Activated CD8-positive, alpha-beta memory T cell treated with anti-CD3 and anti-CD28 coated beads, Interleukin-2, amount 10 ng/mL, durations not matched to agents 7 days and 5 days (primary cell): ENCODE results near the gene HDDC2. TPM values are rescaled to one million over a fixed set of nuclear protein-coding genes. Genes with fewer than 3 reads are reported as not detected.
A peak's percentile ranks its signal among the peaks of the same experiment; 100 is the strongest.

Experiments used
- ATAC-seq: fragments of 150-1000 bp; cut with Tn5 transposase; one replicate; pipeline ENCODE4 v1.10.0; 2021; ENCODE audit warnings: moderate library complexity
- CTCF ChIA-PET: fragments of 350-600 bp; sonication (Branson Sonifier 250); formaldehyde crosslinking; loops from one replicate; lab custom pipeline; 2021; ENCODE audit warnings: antibody characterized with exemption; lab: Charles Lee
- DNase-seq: peaks from one replicate; pipeline ENCODE4 v3.0.0-alpha.2; 2020
- H3K27ac Mint-ChIP-seq: one replicate; pipeline ENCODE4 v1.8.0; 2021; ENCODE audit warnings: mild to moderate bottlenecking, mixed read lengths
- H3K27me3 Mint-ChIP-seq: one replicate; pipeline ENCODE4 v1.8.0; 2021; ENCODE audit warnings: mixed read lengths
- H3K36me3 Mint-ChIP-seq: one replicate; pipeline ENCODE4 v1.8.0; 2021; ENCODE audit warnings: mild to moderate bottlenecking, mixed read lengths
- H3K4me1 Mint-ChIP-seq: one replicate; pipeline ENCODE4 v1.8.0; 2021; ENCODE audit warnings: mixed read lengths
- H3K4me3 Mint-ChIP-seq: one replicate; pipeline ENCODE4 v1.8.0; 2021; ENCODE audit warnings: mild to moderate bottlenecking, moderate library complexity, mixed read lengths
- H3K9me3 Mint-ChIP-seq: one replicate; pipeline ENCODE4 v1.8.0; 2022; ENCODE audit warnings: low read depth, mixed read lengths
- total RNA-seq, 2 experiments: library from RNA; stranded (reverse); gene quantifications; one replicate each; pipeline ENCODE4 v1.2.3, GENCODE V29; 2021

HDDC2 gene
- total RNA-seq, 2 experiments from 2014 or later = 57.8 to 61.7 TPM

DNA sequence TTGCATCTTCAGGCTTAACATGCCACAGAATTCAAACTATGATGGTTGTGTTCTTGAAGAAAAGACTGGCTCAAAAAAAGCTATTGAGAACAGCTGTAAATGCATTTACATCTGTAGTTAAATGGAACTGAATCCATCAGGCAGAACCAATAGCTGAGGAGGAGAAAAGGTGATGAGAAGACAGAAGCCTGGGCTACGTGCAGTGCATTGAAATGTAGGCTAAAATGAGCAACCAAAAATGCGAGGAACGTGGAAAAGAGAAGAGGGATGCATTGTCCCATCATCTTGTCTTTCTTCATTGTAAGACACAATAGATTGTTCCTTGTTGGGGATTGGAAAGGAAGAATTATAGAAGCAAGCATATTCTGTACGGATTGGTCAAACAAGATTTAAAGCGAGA is 13.8 kb upstream of the HDDC2 start:
- ATAC-seq (no peak), DNase-seq (no peak)
- CTCF ChIA-PET = interaction anchor here (8.0 kb wide), 1 partner anchor 440 kb away, joined by 130 read pairs; the partner anchor contains the start of gene HEY2
- no peak overlapping the region for H3K4me3 Mint-ChIP-seq
- no peak overlapping the region for H3K27ac Mint-ChIP-seq
- H3K27me3 Mint-ChIP-seq = peaks cover 21% of the 10 kb centered on the region
- H3K4me1 Mint-ChIP-seq = no peaks in the 10 kb centered on the region
- no peaks in the 10 kb centered on the region for H3K36me3 Mint-ChIP-seq
- H3K9me3 Mint-ChIP-seq = no peaks in the 10 kb centered on the region

DNA sequence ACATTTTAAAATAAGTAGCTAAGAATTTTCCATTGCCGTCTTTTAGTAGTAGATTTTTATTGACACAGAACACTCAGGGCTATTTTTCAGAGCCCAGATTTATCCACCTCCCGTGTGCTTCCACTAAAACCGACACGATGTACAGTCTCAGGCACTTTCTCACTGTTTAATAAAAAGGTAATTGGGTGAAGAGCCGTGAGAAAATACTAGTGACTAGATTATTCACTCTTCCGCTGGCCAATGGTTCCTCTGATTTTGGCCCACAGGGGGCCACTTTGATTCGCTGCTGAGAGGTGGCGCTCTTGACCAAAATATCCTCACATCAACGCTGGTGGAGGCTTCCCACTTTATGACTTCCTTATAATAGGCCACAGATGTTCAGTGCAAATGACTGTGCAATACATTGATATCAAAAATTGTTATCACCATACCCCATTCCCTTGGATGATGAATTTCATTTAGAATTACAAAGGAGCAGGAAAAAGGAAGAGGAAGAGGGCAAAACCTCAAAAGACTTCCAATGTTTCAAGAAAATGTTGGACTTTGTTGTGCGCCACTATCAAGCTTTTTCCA is 12.3 kb upstream of the HDDC2 start:
- H3K4me3 Mint-ChIP-seq = no peak overlapping the region
- no peaks in the 10 kb centered on the region for H3K36me3 Mint-ChIP-seq
- no peak overlapping the region for H3K27ac Mint-ChIP-seq
- CTCF ChIA-PET = interaction anchor here (0.8 to 8.0 kb wide), 6 partner anchors 13 to 467 kb away, joined by 3 to 130 read pairs (median 10); partner anchors contain the start of genes HDDC2 and HEY2
- H3K9me3 Mint-ChIP-seq = no peaks in the 10 kb centered on the region
- H3K27me3 Mint-ChIP-seq = peaks cover 21% of the 10 kb centered on the region
- DNase-seq (peak; percentile 55), ATAC-seq (peak; percentile 66)
- H3K4me1 Mint-ChIP-seq = no peaks in the 10 kb centered on the region

DNA sequence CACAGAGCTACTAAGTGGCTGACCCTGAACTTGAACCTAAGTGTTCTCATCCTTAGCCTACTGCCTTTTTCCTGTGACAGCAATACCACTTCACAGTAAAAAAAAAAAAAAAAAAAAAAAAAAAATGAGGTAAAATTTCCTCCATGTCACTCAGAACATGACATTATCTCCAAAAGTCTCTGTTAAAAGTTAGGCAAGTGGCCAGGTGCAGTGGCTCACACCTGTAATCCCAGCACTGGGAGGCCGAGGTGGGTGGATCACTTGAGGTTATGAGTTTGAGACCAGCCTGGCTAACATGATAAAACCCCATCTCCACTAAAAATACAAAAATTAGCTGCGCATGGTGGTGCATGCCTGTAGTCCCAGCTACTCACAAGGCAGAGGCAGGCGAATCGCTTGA is 11.2 kb upstream of the HDDC2 start:
- H3K4me1 Mint-ChIP-seq = peaks cover 11% of the 10 kb centered on the region
- no peak overlapping the region for H3K4me3 Mint-ChIP-seq
- CTCF ChIA-PET = interaction anchor here (0.9 to 8.0 kb wide), 7 partner anchors 20 to 661 kb away, joined by 3 to 130 read pairs (median 8); partner anchors contain the start of gene HEY2

GRCh38 chr6:125312478-125312877 is 10.7 kb upstream of the HDDC2 start:
- no peak overlapping the region for H3K4me3 Mint-ChIP-seq
- no peak for DNase-seq
- no peaks in the 10 kb centered on the region for H3K9me3 Mint-ChIP-seq
- peaks cover 14% of the 10 kb centered on the region for H3K4me1 Mint-ChIP-seq
- H3K27me3 Mint-ChIP-seq = peaks cover 28% of the 10 kb centered on the region
- CTCF ChIA-PET = interaction anchor here (1.3 to 8.0 kb wide), 5 partner anchors 433 to 662 kb away, joined by 3 to 130 read pairs (median 12); partner anchors contain the start of gene HEY2
- H3K27ac Mint-ChIP-seq = no peak overlapping the region
- H3K36me3 Mint-ChIP-seq = no peaks in the 10 kb centered on the region
- no peak for ATAC-seq

More for the DNA sequence above, 11.2 kb upstream of the HDDC2 start:
- Mint-ChIP-seq H3K27ac (no peak overlapping the region), H3K36me3 (no peaks in the 10 kb centered on the region), H3K9me3 (no peaks in the 10 kb centered on the region), H3K27me3 (peaks cover 28% of the 10 kb centered on the region)
- DNase-seq (no peak), ATAC-seq (no peak)

GRCh38 chr6:125310994-125311649 is 9.4 kb upstream of the HDDC2 start:
- peaks cover 38% of the 10 kb centered on the region for H3K27me3 Mint-ChIP-seq
- H3K9me3 Mint-ChIP-seq = no peaks in the 10 kb centered on the region
- peak; percentile 71 for ATAC-seq
- CTCF ChIA-PET = interaction anchor here (0.6 to 8.0 kb wide), 10 partner anchors 10 to 676 kb away, joined by 3 to 130 read pairs (median 4); partner anchors contain the start of genes HDDC2, HEY2 and TRMT11
- H3K4me1 Mint-ChIP-seq = peaks cover 16% of the 10 kb centered on the region
- H3K36me3 Mint-ChIP-seq = no peaks in the 10 kb centered on the region
- no peak overlapping the region for H3K27ac Mint-ChIP-seq
- H3K4me3 Mint-ChIP-seq = no peak overlapping the region
- no peak for DNase-seq

GRCh38 chr6:125307964-125308615 is 6.3 kb upstream of the HDDC2 start:
- Mint-ChIP-seq H3K36me3 (peaks cover 4% of the 10 kb centered on the region), H3K4me1 (peaks cover 16% of the 10 kb centered on the region), H3K9me3 (no peaks in the 10 kb centered on the region), H3K27ac (no peak overlapping the region), H3K27me3 (peaks cover 57% of the 10 kb centered on the region), H3K4me3 (no peak overlapping the region)
- DNase-seq (no peak), ATAC-seq (no peak)
- CTCF ChIA-PET = interaction anchor here (1.2 kb wide), 1 partner anchor 446 kb away, joined by 5 read pairs; no protein-coding TSS in a partner anchor

DNA sequence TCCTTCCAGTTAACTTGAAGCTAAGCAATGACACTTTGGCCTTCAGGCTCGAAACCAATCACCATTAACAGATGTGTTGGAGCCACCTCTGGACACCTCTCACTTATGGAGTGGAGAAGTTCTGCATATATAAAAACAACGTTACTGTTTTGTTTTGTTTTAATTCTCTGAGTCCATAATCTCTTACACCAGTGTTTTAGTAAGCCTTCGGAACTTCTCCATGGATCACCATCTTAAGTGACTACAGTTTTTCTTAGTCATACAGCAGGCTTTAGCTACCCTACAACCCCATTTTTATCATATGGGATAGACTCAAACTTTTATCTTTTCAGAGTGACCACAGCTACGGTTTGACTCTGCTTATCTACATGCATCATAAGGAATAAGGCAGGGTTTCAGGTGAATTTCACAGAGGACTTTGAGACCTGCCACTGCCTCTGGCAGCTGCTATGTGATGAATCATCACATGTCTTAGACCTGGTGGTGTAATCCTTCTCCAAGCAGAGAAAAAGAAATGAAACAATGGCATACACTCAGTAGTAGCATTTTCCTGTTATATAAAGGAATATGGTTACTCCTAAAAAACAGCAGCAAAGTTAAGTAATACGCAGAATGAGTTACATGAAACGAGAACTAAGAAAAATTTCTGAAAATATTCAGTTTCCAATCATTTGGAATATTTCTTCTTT is 5.5 kb upstream of the HDDC2 start:
- no peak for ATAC-seq

GRCh38 chr6:125306756-125307149 is 5.0 kb upstream of the HDDC2 start:
- DNase-seq (no peak), ATAC-seq (no peak)
- peaks cover 12% of the 10 kb centered on the region for H3K36me3 Mint-ChIP-seq
- peaks cover 24% of the 10 kb centered on the region for H3K4me1 Mint-ChIP-seq
- no peak overlapping the region for H3K4me3 Mint-ChIP-seq
- H3K27ac Mint-ChIP-seq = no peak overlapping the region
- peaks cover 4% of the 10 kb centered on the region for H3K9me3 Mint-ChIP-seq
- peaks cover 46% of the 10 kb centered on the region for H3K27me3 Mint-ChIP-seq
- CTCF ChIA-PET = no interaction called here

More for the DNA sequence above, 5.5 kb upstream of the HDDC2 start:
- H3K27ac Mint-ChIP-seq = no peak overlapping the region
- peaks cover 3% of the 10 kb centered on the region for H3K9me3 Mint-ChIP-seq
- no peak for DNase-seq
- CTCF ChIA-PET = interaction anchor here (1.2 kb wide), 1 partner anchor 446 kb away, joined by 5 read pairs; no protein-coding TSS in a partner anchor
- no peak overlapping the region for H3K4me3 Mint-ChIP-seq
- H3K36me3 Mint-ChIP-seq = peaks cover 10% of the 10 kb centered on the region
- H3K27me3 Mint-ChIP-seq = peaks cover 51% of the 10 kb centered on the region
- peaks cover 22% of the 10 kb centered on the region for H3K4me1 Mint-ChIP-seq

GRCh38 chr6:125304970-125305660 is 3.3 kb upstream of the HDDC2 start:
- DNase-seq (no peak), ATAC-seq (no peak)
- Mint-ChIP-seq H3K4me1 (peaks cover 36% of the 10 kb centered on the region), H3K9me3 (peaks cover 4% of the 10 kb centered on the region), H3K27ac (no peak overlapping the region), H3K27me3 (peaks cover 43% of the 10 kb centered on the region), H3K36me3 (peaks cover 16% of the 10 kb centered on the region), H3K4me3 (no peak overlapping the region)
- CTCF ChIA-PET = interaction anchor here (1.7 kb wide), 1 partner anchor 448 kb away, joined by 4 read pairs; no protein-coding TSS in a partner anchor

GRCh38 chr6:125303512-125303854 is 1.7 kb upstream of the HDDC2 start:
- Mint-ChIP-seq H3K4me3 (no peak overlapping the region), H3K36me3 (peaks cover 28% of the 10 kb centered on the region), H3K27me3 (peaks cover 40% of the 10 kb centered on the region), H3K4me1 (peaks cover 41% of the 10 kb centered on the region), H3K9me3 (peaks cover 4% of the 10 kb centered on the region), H3K27ac (no peak overlapping the region)
- CTCF ChIA-PET = no interaction called here
- no peak for ATAC-seq
- no peak for DNase-seq

DNA sequence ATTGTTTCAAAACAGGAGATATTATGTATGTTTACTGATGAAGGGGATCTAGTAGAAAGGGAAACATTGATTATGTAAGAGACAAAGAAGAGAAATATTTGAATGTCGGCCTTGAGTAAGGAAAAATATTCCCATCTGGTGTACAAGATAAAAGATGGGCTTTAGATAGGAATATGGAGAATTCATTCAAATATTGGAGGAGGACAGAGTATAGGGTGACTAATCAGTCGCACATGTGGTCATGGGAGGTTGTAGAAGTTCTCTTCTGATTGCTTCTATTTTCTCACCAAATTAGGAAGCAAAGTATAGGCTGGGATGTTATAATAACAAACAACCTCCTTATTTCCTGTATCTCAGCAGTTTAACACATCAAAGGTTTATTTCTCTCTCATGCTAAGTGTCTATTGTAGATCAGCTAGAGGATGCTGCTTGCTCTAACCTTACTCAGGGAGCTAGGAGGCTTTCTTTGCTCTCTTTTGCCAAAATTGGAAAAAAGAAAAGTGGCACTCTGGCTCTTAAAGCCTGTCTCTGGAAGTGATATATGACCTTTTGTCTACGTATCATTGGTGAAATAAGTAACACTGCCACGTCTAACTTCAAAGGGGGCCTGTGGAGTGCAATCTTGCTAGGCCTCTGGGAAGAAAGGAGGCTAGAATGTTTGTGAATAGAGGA is 1.2 kb upstream of the HDDC2 start:
- H3K4me1 Mint-ChIP-seq = peaks cover 41% of the 10 kb centered on the region
- no peak overlapping the region for H3K27ac Mint-ChIP-seq
- H3K4me3 Mint-ChIP-seq = peak overlapping the region; percentile 80
- no peak for DNase-seq
- CTCF ChIA-PET = interaction anchor here (1.4 to 1.6 kb wide), 2 partner anchors 10 to 442 kb away, joined by 5 read pairs; no protein-coding TSS in a partner anchor
- peaks cover 37% of the 10 kb centered on the region for H3K27me3 Mint-ChIP-seq
- peaks cover 4% of the 10 kb centered on the region for H3K9me3 Mint-ChIP-seq
- no peak for ATAC-seq
- peaks cover 33% of the 10 kb centered on the region for H3K36me3 Mint-ChIP-seq

GRCh38 chr6:125300992-125301434 is 754 bp downstream of the HDDC2 start:
- peak overlapping the region; percentile 80 for H3K4me3 Mint-ChIP-seq
- ATAC-seq = no peak
- CTCF ChIA-PET = interaction anchor here (0.6 to 2.4 kb wide), 10 partner anchors 9 to 686 kb away, joined by 3 to 9 read pairs (median 5); partner anchors contain the start of genes NCOA7 and TRMT11
- peak overlapping the region; percentile 76 for H3K27ac Mint-ChIP-seq
- peaks cover 37% of the 10 kb centered on the region for H3K4me1 Mint-ChIP-seq
- H3K9me3 Mint-ChIP-seq = peaks cover 4% of the 10 kb centered on the region
- no peak for DNase-seq
- H3K27me3 Mint-ChIP-seq = peaks cover 18% of the 10 kb centered on the region
- H3K36me3 Mint-ChIP-seq = peaks cover 48% of the 10 kb centered on the region
